Testis (tissue), 2 donors: ENCODE measurements around the gene VSNL1.

Experiments used
- POLR2A ChIP-seq: fragments of 450-650 bp; IDR thresholded peaks from one replicate; pipeline ENCODE4 v1.6.1; 2017; ENCODE audit warnings: antibody characterized with exemption, mild to moderate bottlenecking, moderate library complexity
- TF ChIP-seq, protein P1 (sequence below), 3 experiments: fragments of 450-650 bp in 2 of 3; fragments of 200-600 bp in 1 of 3; sonication (generic) in 1 of 3; IDR thresholded peaks; one replicate each; pipeline ENCODE4 v1.5.1; 2016 to 2019; ENCODE audit warnings: antibody characterized with exemption in 3 of 3, mild to moderate bottlenecking in 2 of 3, moderate library complexity in 1 of 3

DNA sequence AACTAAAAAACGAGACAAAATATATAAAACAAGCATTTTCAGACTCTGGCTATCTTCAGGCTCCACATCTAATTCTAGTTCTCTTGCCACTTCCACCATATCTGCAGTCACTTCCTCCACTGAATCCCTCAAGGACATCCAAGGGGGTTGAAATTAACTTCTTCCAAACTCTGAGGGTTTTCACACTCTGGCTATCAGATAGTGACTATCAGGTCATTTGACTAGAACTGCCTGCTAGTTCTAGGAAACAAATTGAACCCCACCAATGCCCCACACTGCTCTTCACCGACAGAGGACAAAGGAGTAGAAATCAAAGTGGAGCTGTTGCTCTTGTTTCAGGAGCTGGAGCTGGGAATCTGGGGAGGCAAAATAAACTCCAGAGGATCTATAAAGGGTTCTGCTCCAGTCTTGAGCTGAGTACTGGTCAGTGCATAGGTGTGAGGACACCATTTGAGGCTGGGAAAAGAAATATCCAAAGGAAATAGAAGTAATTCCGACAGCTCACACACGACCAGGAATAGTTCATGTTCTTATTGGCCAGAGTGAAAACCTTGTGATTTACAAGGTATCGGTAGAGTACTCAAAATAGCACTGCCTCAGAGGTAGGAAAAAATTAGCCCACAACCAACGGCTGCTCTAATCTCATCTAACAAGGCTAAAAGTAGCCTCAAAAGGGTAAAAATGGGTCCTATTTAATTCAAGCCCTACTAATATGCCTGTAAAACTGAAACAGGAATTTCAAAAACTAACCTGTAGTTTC, 141.8 kb downstream of the VSNL1 start:
- TF ChIP-seq, protein P1, sequence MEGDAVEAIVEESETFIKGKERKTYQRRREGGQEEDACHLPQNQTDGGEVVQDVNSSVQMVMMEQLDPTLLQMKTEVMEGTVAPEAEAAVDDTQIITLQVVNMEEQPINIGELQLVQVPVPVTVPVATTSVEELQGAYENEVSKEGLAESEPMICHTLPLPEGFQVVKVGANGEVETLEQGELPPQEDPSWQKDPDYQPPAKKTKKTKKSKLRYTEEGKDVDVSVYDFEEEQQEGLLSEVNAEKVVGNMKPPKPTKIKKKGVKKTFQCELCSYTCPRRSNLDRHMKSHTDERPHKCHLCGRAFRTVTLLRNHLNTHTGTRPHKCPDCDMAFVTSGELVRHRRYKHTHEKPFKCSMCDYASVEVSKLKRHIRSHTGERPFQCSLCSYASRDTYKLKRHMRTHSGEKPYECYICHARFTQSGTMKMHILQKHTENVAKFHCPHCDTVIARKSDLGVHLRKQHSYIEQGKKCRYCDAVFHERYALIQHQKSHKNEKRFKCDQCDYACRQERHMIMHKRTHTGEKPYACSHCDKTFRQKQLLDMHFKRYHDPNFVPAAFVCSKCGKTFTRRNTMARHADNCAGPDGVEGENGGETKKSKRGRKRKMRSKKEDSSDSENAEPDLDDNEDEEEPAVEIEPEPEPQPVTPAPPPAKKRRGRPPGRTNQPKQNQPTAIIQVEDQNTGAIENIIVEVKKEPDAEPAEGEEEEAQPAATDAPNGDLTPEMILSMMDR (IDR thresholded peaks at IDR 0.05), result no peak
- no peak for TF ChIP-seq POLR2A
